Smooth muscle cell (in vitro differentiated cells): ENCODE data around the gene SCUBE1. TPM values are rescaled to one million over a fixed set of nuclear protein-coding genes. Genes with fewer than 3 reads are reported as not detected.

Experiments
- DNase-seq: peaks from one replicate; lab custom pipeline; 2025; ENCODE audit not compliant: unreplicated experiment; lab: John Stamatoyannopoulos, UW
- H2AFZ ChIP-seq: fragments of 200-600 bp; sonication (generic); 2 replicates; pipeline ENCODE4 v1.6.0; 2016; ENCODE audit warnings: antibody characterized with exemption, low read depth, mild to moderate bottlenecking
- H3F3A ChIP-seq: fragments of 200-600 bp; sonication (generic); 2 replicates; pipeline ENCODE4 v1.6.0; 2017; ENCODE audit warnings: antibody characterized with exemption, low read depth
- H3K27ac ChIP-seq: fragments of 200-600 bp; sonication (generic); 2 replicates; pipeline ENCODE4 v1.5.1; 2016; ENCODE audit warnings: low read depth, mild to moderate bottlenecking
- H3K27me3 ChIP-seq: fragments of 200-600 bp; sonication (generic); 2 replicates; pipeline ENCODE4 v1.6.1; 2016; ENCODE audit warnings: low read depth, mild to moderate bottlenecking
- H3K36me3 ChIP-seq: fragments of 200-600 bp; sonication (generic); 2 replicates; pipeline ENCODE4 v1.5.1; 2016; ENCODE audit warnings: low read depth
- H3K4me1 ChIP-seq: fragments of 200-600 bp; sonication (generic); 2 replicates; pipeline ENCODE4 v1.5.1; 2016; ENCODE audit warnings: low read depth
- H3K4me2 ChIP-seq: fragments of 200-600 bp; sonication (generic); 2 replicates; pipeline ENCODE4 v1.6.0; 2016; ENCODE audit warnings: mild to moderate bottlenecking
- H3K4me3 ChIP-seq: fragments of 200-600 bp; sonication (generic); 2 replicates; pipeline ENCODE4 v1.5.1; 2016; ENCODE audit warnings: mild to moderate bottlenecking
- H3K79me2 ChIP-seq: fragments of 200-600 bp; sonication (generic); 2 replicates; pipeline ENCODE4 v1.6.0; 2016; ENCODE audit warnings: low read depth, mild to moderate bottlenecking
- H3K9ac ChIP-seq: fragments of 200-600 bp; sonication (generic); 2 replicates; pipeline ENCODE4 v1.6.0; 2016; ENCODE audit warnings: low read depth
- H3K9me3 ChIP-seq: fragments of 200-600 bp; sonication (generic); replicated peaks from 2 replicates; pipeline ENCODE4 v1.5.1; 2016; ENCODE audit warnings: low read depth
- H4K20me1 ChIP-seq: fragments of 200-600 bp; sonication (generic); 2 replicates; pipeline ENCODE4 v1.6.0; 2016; ENCODE audit warnings: low read depth
- WGBS: methylation state at CpG from one replicate; pipeline ENCODE4 v1.1.7; 2016; ENCODE audit warnings: low lambda C conversion rate; 5-methylcytosine and 5-hydroxymethylcytosine counted together
- polyA plus RNA-seq: library from polyadenylated mRNA; unstranded; fragments of >200 nt; fragmentation: Nextera tagmentation; extraction: Ambion mirVana; gene quantifications from 2 replicates; pipeline ENCODE4 v1.2.1, GENCODE V29; 2016
- total RNA-seq: library from RNA; depleted of rRNA; stranded (reverse); fragments of >200 nt; gene quantifications from 2 replicates; pipeline ENCODE4 v1.2.3, GENCODE V29; 2014
- TF ChIP-seq, protein P1 (sequence below): fragments of 200-600 bp; sonication (generic); IDR thresholded peaks from 2 replicates; pipeline ENCODE4 v1.5.1; 2017; ENCODE audit warnings: borderline replicate concordance, mild to moderate bottlenecking, antibody characterized with exemption; ENCODE audit not compliant: insufficient read depth, poor library complexity, severe bottlenecking

SCUBE1 gene
- total and polyA plus RNA-seq, 2 experiments from 2014 or later, result 13.4 to 16.3 TPM

DNA sequence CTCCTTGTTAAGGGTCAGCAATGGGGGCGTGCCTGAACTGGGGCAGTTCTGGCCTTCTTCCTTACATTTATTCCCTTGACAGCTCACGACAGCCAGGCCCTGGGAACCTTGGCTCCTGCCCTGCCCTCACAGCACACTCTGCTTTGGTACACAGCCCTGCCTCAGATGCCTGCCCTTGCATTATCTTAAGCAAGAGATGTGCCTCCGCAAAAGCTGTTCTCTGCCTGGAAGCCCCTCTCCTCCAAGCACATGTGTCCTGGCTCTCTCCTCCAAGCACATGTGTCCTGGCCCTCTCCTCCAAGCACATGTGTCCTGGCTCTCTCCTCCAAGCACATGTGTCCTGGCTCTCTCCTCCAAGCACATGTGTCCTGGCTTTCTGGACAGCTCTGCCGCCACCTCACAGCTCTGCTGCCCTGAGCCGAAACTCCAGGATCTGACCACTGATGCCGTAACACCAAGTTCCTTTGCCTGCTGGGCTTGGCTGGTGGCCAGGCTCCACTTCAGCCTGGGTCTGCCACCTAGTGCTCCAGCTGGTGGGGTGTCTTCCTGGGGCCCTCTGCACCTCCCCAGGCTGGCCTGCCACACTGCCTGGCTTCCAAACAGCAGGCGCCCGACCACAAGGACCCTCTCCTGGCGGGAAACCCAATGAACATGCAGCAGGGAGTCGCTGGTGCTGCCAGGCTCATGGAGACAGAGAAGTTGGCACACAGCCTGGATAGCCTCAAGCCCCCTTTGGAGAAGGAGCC is 53.0 kb downstream of the SCUBE1 start:
- no peaks in the 10 kb centered on the region for H3K79me2 ChIP-seq
- no peaks in the 10 kb centered on the region for H3K36me3 ChIP-seq
- TF ChIP-seq, protein P1, sequence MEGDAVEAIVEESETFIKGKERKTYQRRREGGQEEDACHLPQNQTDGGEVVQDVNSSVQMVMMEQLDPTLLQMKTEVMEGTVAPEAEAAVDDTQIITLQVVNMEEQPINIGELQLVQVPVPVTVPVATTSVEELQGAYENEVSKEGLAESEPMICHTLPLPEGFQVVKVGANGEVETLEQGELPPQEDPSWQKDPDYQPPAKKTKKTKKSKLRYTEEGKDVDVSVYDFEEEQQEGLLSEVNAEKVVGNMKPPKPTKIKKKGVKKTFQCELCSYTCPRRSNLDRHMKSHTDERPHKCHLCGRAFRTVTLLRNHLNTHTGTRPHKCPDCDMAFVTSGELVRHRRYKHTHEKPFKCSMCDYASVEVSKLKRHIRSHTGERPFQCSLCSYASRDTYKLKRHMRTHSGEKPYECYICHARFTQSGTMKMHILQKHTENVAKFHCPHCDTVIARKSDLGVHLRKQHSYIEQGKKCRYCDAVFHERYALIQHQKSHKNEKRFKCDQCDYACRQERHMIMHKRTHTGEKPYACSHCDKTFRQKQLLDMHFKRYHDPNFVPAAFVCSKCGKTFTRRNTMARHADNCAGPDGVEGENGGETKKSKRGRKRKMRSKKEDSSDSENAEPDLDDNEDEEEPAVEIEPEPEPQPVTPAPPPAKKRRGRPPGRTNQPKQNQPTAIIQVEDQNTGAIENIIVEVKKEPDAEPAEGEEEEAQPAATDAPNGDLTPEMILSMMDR, result no peak
- H3K9me3 ChIP-seq, result no peaks in the 10 kb centered on the region
- peaks cover 9% of the 10 kb centered on the region for H3K4me1 ChIP-seq
- H3F3A ChIP-seq, result no peaks in the 10 kb centered on the region
- no peak overlapping the region for H3K9ac ChIP-seq
- H3K4me2 ChIP-seq, result no peak overlapping the region
- no peaks in the 10 kb centered on the region for H3K27me3 ChIP-seq
- DNase-seq, result no peak
- H3K27ac ChIP-seq, result no peak overlapping the region
- WGBS, result 88% methylated on average over 10 of the region's 10 CpGs
- H3K4me3 ChIP-seq, result no peak overlapping the region
- H2AFZ ChIP-seq, result no peak overlapping the region
- no peaks in the 10 kb centered on the region for H4K20me1 ChIP-seq

DNA sequence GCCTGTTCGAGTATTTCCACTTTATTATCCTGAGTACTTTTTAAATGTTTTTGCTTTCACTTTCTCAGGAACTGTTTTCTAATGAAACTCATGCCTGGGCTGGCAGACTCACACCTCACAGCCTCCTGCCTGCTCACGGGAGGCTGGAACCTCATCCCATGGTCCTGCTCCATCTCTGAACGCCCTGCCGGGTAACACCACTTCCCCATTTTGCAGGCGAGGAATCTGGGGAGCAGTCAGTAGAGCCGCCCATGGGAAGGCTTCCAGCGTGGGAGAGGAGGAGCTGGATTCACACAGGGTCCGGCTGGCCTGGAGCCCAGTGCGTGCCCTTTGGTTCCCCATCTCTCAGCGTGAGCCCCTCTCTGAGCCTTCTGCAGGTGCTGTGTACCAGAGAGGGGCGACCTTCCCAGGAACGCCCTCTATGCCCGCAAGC is 53.6 kb downstream of the SCUBE1 start:
- Histone ChIP-seq H3K9me3 (no peaks in the 10 kb centered on the region), H3K4me1 (peaks cover 9% of the 10 kb centered on the region), H3K79me2 (no peaks in the 10 kb centered on the region), H3K4me2 (no peak overlapping the region), H3K4me3 (no peak overlapping the region), H3K27ac (no peak overlapping the region), H3K36me3 (no peaks in the 10 kb centered on the region), H3K9ac (no peak overlapping the region), H2AFZ (no peak overlapping the region), H3F3A (no peaks in the 10 kb centered on the region), H3K27me3 (no peaks in the 10 kb centered on the region), H4K20me1 (no peaks in the 10 kb centered on the region)
- 94% methylated on average over 13 of the region's 13 CpGs for WGBS
- no peak for DNase-seq
- TF ChIP-seq, protein P1, result no peak

DNA sequence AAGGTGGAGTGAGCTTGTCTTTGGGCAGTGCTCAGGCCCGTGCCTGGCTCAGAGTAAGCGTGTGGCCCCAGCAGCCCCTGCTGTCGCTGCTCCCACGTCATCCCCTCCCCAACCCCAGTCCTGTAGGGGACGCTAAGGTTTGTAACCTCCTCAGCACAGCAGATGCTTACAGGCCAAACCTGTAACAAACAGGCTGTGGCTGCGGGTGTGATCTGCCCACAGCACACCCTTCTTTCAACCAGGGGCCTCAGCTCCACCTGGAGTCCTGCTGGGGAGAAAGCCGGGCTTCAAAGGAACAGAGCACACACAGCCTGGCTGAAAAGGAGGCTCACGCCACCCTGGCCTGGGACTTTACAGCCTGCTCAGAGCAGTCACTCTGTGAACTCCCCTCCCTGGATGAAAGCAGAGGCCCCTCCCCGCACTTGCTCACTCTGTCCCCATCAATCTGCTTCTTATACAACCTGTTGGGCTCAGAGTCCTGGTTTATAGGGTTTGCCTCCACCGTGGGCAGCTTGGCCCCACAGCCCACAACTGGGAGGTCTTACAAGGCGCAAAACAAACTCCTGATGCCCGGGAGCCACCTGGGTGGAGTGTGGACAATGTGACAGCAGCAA is 54.3 kb downstream of the SCUBE1 start:
- no peaks in the 10 kb centered on the region for H3K36me3 ChIP-seq
- no peak overlapping the region for H2AFZ ChIP-seq
- H3K79me2 ChIP-seq, result no peaks in the 10 kb centered on the region
- no peak overlapping the region for H3K9ac ChIP-seq
- WGBS, result 90% methylated on average over 12 of the region's 12 CpGs
- no peak overlapping the region for H3K27ac ChIP-seq
- H3K4me1 ChIP-seq, result peaks cover 9% of the 10 kb centered on the region
- H4K20me1 ChIP-seq, result no peaks in the 10 kb centered on the region
- TF ChIP-seq, protein P1, result no peak
- no peak overlapping the region for H3K4me2 ChIP-seq
- no peaks in the 10 kb centered on the region for H3F3A ChIP-seq
- H3K27me3 ChIP-seq, result no peaks in the 10 kb centered on the region
- no peak overlapping the region for H3K4me3 ChIP-seq
- no peak for DNase-seq
- H3K9me3 ChIP-seq, result no peaks in the 10 kb centered on the region
